GM12891 (cell line): ENCODE measurements around the gene PARPBP.

Source experiments
- PAX5 ChIP-seq: IDR thresholded peaks from 2 replicates; pipeline ENCODE4 v1.6.1; 2011; ENCODE audit warnings: low read length, moderate library complexity, mild to moderate bottlenecking; ENCODE audit not compliant: insufficient read depth, severe bottlenecking
- POLR2A ChIP-seq: IDR thresholded peaks from 2 replicates; pipeline ENCODE4 v1.6.1; 2011; ENCODE audit warnings: low read depth, low read length, control low read depth
- POLR2AphosphoS5 ChIP-seq: IDR thresholded peaks from 2 replicates; pipeline ENCODE4 v1.6.1; 2011; ENCODE audit warnings: low read depth, low read length, control low read depth
- POU2F2 ChIP-seq: IDR thresholded peaks from 2 replicates; pipeline ENCODE4 v1.6.1; 2011; ENCODE audit warnings: low read depth, mild to moderate bottlenecking, control low read depth, low read length, moderate library complexity
- SPI1 ChIP-seq: IDR thresholded peaks from 2 replicates; pipeline ENCODE4 v1.6.1; 2011; ENCODE audit warnings: low read depth, low read length, control low read depth
- TAF1 ChIP-seq: IDR thresholded peaks from 2 replicates; pipeline ENCODE4 v1.6.1; 2011; ENCODE audit warnings: low read depth, low read length, control low read depth

DNA sequence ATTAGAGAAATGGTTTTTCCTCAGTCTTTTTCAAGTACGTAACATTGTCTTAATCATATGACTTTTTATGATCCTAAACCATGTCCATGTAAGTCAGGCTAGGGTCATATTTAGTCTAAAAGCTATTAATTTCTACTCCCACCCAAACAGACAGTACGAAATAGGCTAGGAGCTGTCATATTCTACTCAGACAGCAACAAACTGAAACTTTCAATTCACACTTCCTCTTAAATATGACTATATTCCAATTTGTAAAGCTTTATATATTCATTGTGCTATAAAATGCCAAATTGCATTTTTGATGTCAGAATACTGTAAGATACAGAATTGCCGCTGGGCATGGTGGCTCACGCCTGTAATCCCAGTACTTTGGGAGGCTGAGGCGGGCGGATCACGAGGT, 3.6 kb upstream of the PARPBP start:
- TF ChIP-seq POLR2A (no peak), TAF1 (no peak), POLR2AphosphoS5 (no peak), SPI1 (peak; percentile 83), POU2F2 (no peak), PAX5 (no peak)
